Stomach (tissue), 9 donors: ENCODE results near the gene SCN4A. TPM values are rescaled to one million over a fixed set of nuclear protein-coding genes. Genes with fewer than 3 reads are reported as not detected.

ENCODE experiments used
- DNase-seq, 2 donors: peaks; one replicate each; pipeline versions ENCODE4 v3.0.0 to v3.0.0-alpha.2; 2013 to 2019
- H3K27ac ChIP-seq, 5 donors: fragments of 200-600 bp in 4 of 5; sonication (generic) in 4 of 5; one replicate each; pipeline ENCODE4 v1.5.1; 2013 to 2019; ENCODE audit warnings: mild to moderate bottlenecking in 1 of 5, moderate library complexity in 1 of 5
- H3K27me3 ChIP-seq, 3 donors: fragments of 200-600 bp; sonication (generic); one replicate each; pipeline ENCODE4 v1.5.1; 2017 to 2019; ENCODE audit warnings: mixed run types in 1 of 3
- H3K36me3 ChIP-seq, 4 donors: fragments of 200-600 bp; sonication (generic); 1 replicate in 3 of 4; 2 replicates in 1 of 4; pipeline ENCODE4 v1.5.1; 2016 to 2019
- H3K4me1 ChIP-seq, 4 donors: fragments of 200-600 bp; sonication (generic); one replicate each; pipeline ENCODE4 v1.5.1; 2016 to 2019
- H3K4me3 ChIP-seq, 4 donors: fragments of 200-600 bp; sonication (generic) in 3 of 4; one replicate each; pipeline ENCODE4 v1.5.1; 2016 to 2019; ENCODE audit warnings: mild to moderate bottlenecking in 1 of 4
- H3K9me3 ChIP-seq, 4 donors: fragments of 200-600 bp; sonication (generic); one replicate each; pipeline ENCODE4 v1.5.1; 2016 to 2019
- CTCF ChIP-seq, 7 experiments: fragments of 450-650 bp in 4 of 7; fragments of 200-600 bp in 3 of 7; sonication (generic) in 3 of 7; IDR thresholded peaks; one replicate each; pipeline ENCODE4 v1.5.1; 2016 to 2019; ENCODE audit warnings: antibody characterized with exemption in 7 of 7, control low read depth in 2 of 7, mild to moderate bottlenecking in 1 of 7
- EP300 ChIP-seq: sonication (generic); formaldehyde crosslinking; IDR thresholded peaks from one replicate; pipeline ENCODE4 v1.6.1; 2017; ENCODE audit warnings: antibody characterized with exemption
- POLR2A ChIP-seq, 4 donors: fragments of 450-650 bp; IDR thresholded peaks; one replicate each; pipeline ENCODE4 v1.6.1; 2016; ENCODE audit warnings: antibody characterized with exemption in 4 of 4, control low read depth in 2 of 4, mild to moderate bottlenecking in 1 of 4, moderate library complexity in 1 of 4
- POLR2AphosphoS5 ChIP-seq, 3 donors: sonication (generic); formaldehyde crosslinking; IDR thresholded peaks; one replicate each; pipeline ENCODE4 v1.6.1; 2016; ENCODE audit warnings: antibody characterized with exemption in 3 of 3
- WGBS, 5 donors: extraction: QIAGEN DNeasy Blood & Tissue Kit in 3 of 5; methylation state at CpG; one replicate each; pipeline versions ENCODE4 v1.1.5 to v1.1.7; 2013 to 2018; 5-methylcytosine and 5-hydroxymethylcytosine counted together
- intact Hi-C: fragments of 100-400 bp; cut with DNase I; formaldehyde crosslinking; loops from one replicate; pipeline ENCODE4 v1.15.1; 2023; ENCODE audit warnings: low total_unique reads
- polyA plus RNA-seq, 3 donors: library from polyadenylated mRNA; stranded (reverse); fragments of 200-250 nt; gene quantifications; one replicate each; pipeline ENCODE4 v1.2.3, GENCODE V29; 2013
- total RNA-seq, 5 donors: library from RNA; depleted of rRNA; stranded (reverse); fragments of >200 nt; gene quantifications; one replicate each; pipeline versions ENCODE4 v1.1.0 to v1.2.3, GENCODE V29; 2014 to 2016
- donor health status: healthy with polysubstance abuse.
- donor health status: Bipolar disorder and iron deficiency.
- donor health status: healthy.

Gene SCN4A
- total and polyA plus RNA-seq, 8 donors, result 0.05 to 2.7 (median 0.74) TPM; not detected in 2

GRCh38 chr17:63937920-63938319 lies 34.8 kb downstream of the SCN4A start:
- TF ChIP-seq EP300 (no peak), POLR2A (IDR thresholded peaks at IDR 0.05) (no peak), CTCF (IDR thresholded peaks at IDR 0.05) (no peak), POLR2AphosphoS5 (IDR thresholded peaks at IDR 0.05) (no peak)
- Histone ChIP-seq H3K9me3 (no peaks in the 10 kb centered on the region), H3K27ac (no peak overlapping the region), H3K4me1 (no peaks in the 10 kb centered on the region), H3K36me3 (no peaks in the 10 kb centered on the region), H3K4me3 (no peak overlapping the region), H3K27me3 (peaks cover 0 to 6% (median 0%) of the 10 kb centered on the region in 3 donors)
- intact Hi-C loops, result loop anchor here (10.0 kb wide), 1 partner anchor 87 kb away; the partner anchor contains the start of gene ICAM2
- 87 to 94% (median 89%) methylated on average over 4 of the region's 4 CpGs for WGBS, 5 donors
- DNase-seq, result no peak

- Histone ChIP-seq H3K27me3 (peaks cover 0 to 6% (median 0%) of the 10 kb centered on the region in 3 donors), H3K36me3 (no peaks in the 10 kb centered on the region), H3K9me3 (no peaks in the 10 kb centered on the region), H3K4me3 (no peak overlapping the region), H3K4me1 (peaks cover 0 to 2% (median 0%) of the 10 kb centered on the region in 4 donors), H3K27ac (no peak overlapping the region)
- WGBS, 5 donors, result 81 to 89% (median 87%) methylated on average over 6 of the region's 6 CpGs
- no peak for TF ChIP-seq CTCF (IDR thresholded peaks at IDR 0.05)
- TF ChIP-seq POLR2A (IDR thresholded peaks at IDR 0.05), result no peak
- no peak for TF ChIP-seq EP300
- no peak for TF ChIP-seq POLR2AphosphoS5 (IDR thresholded peaks at IDR 0.05)
- no peak for DNase-seq
- intact Hi-C loops, result loop anchor here (10.0 kb wide), 1 partner anchor 87 kb away; the partner anchor contains the start of gene ICAM2
Observed at GRCh38 chr17:63937319-63937718, 35.4 kb downstream of the SCN4A start.

- peaks cover 0 to 21% (median 0%) of the 10 kb centered on the region in 4 donors for H3K4me1 ChIP-seq
- no peak for TF ChIP-seq EP300
- no peak for TF ChIP-seq POLR2AphosphoS5 (IDR thresholded peaks at IDR 0.05)
- no peak for TF ChIP-seq CTCF (IDR thresholded peaks at IDR 0.05)
- TF ChIP-seq POLR2A (IDR thresholded peaks at IDR 0.05), result no peak
- H3K4me3 ChIP-seq, result no peak overlapping the region
Observed at GRCh38 chr17:63934183-63935112, 38.3 kb downstream of the SCN4A start.

GRCh38 chr17:63933598-63933997 lies 39.1 kb downstream of the SCN4A start:
- H3K27ac ChIP-seq, result no peak overlapping the region
- H3K36me3 ChIP-seq, result no peaks in the 10 kb centered on the region
- TF ChIP-seq EP300, result no peak
- TF ChIP-seq POLR2A (IDR thresholded peaks at IDR 0.05), result no peak
- no peak for TF ChIP-seq CTCF (IDR thresholded peaks at IDR 0.05)
- TF ChIP-seq POLR2AphosphoS5 (IDR thresholded peaks at IDR 0.05), result no peak
- H3K9me3 ChIP-seq, result no peaks in the 10 kb centered on the region
- WGBS, 5 donors, result 70 to 93% (median 87%) methylated on average over 8 of the region's 8 CpGs
- H3K4me3 ChIP-seq, result no peak overlapping the region
- peaks cover 0 to 21% (median 0%) of the 10 kb centered on the region in 4 donors for H3K4me1 ChIP-seq
- DNase-seq, result no peak
- H3K27me3 ChIP-seq, result peaks cover 0 to 6% (median 0%) of the 10 kb centered on the region in 3 donors
- intact Hi-C loops, result loop anchor here (10.0 kb wide), 1 partner anchor 91 kb away; the partner anchor contains the start of gene ICAM2

More at GRCh38 chr17:63934183-63935112, 38.3 kb downstream of the SCN4A start:
- H3K9me3 ChIP-seq, result no peaks in the 10 kb centered on the region
- H3K27me3 ChIP-seq, result peaks cover 0 to 6% (median 0%) of the 10 kb centered on the region in 3 donors
- H3K36me3 ChIP-seq, result no peaks in the 10 kb centered on the region
- no peak for DNase-seq
- H3K27ac ChIP-seq, result no peak overlapping the region
- WGBS, 5 donors, result 75 to 80% (median 79%) methylated on average over 16 to 21 of the region's 21 CpGs
- intact Hi-C loops, result loop anchor here (10.0 kb wide), 1 partner anchor 90 kb away; the partner anchor contains the start of gene ICAM2
